Progenitor cell of endocrine pancreas (in vitro differentiated cells): ENCODE results near the gene USP30. TPM values are rescaled to one million over a fixed set of nuclear protein-coding genes. Genes with fewer than 3 reads are reported as not detected.

Source experiments
- DNase-seq: peaks from one replicate; pipeline ENCODE4 v3.0.0; 2021; ENCODE audit warnings: low spot score; ENCODE audit not compliant: unreplicated experiment
- H3K27ac Mint-ChIP-seq: 2 replicates; pipeline ENCODE4 v1.8.0; 2021; ENCODE audit warnings: mild to moderate bottlenecking, moderate library complexity, mixed read lengths
- H3K27me3 Mint-ChIP-seq: 2 replicates; pipeline ENCODE4 v1.8.0; 2021; ENCODE audit warnings: mixed read lengths
- H3K36me3 Mint-ChIP-seq: 2 replicates; pipeline ENCODE4 v1.8.0; 2022; ENCODE audit warnings: mixed read lengths; ENCODE audit not compliant: insufficient read depth
- H3K4me1 Mint-ChIP-seq: 2 replicates; pipeline ENCODE4 v1.8.0; 2021; ENCODE audit warnings: low read depth, mixed read lengths
- H3K4me3 Mint-ChIP-seq: 2 replicates; pipeline ENCODE4 v1.8.0; 2021; ENCODE audit warnings: low read depth, mild to moderate bottlenecking, moderate library complexity, mixed read lengths
- H3K9me3 Mint-ChIP-seq: 2 replicates; pipeline ENCODE4 v1.8.0; 2021; ENCODE audit warnings: low read depth, mixed read lengths
- CTCF ChIP-seq: fragments of 200-600 bp; sonication (generic); IDR thresholded peaks from one replicate; pipeline ENCODE4 v1.5.0; 2021; ENCODE audit warnings: antibody characterized with exemption, mild to moderate bottlenecking; ENCODE audit not compliant: unreplicated experiment
- total RNA-seq: library from RNA; stranded (reverse); gene quantifications from 2 replicates; pipeline ENCODE4 v1.2.1, GENCODE V29; 2021

The USP30 gene
- total RNA-seq, 1 donor from 2014 or later = 23.0 TPM

- Mint-ChIP-seq H3K4me3 (no peak overlapping the region), H3K27ac (peak overlapping the region; percentile 12), H3K9me3 (no peaks in the 10 kb centered on the region), H3K36me3 (peaks cover 1% of the 10 kb centered on the region), H3K27me3 (no peaks in the 10 kb centered on the region), H3K4me1 (peaks cover 17% of the 10 kb centered on the region)
- TF ChIP-seq CTCF = no peak
- no peak for DNase-seq
These were observed 68.2 kb downstream of the USP30 start for GRCh38 chr12:109120557-109120956.

- H3K27ac Mint-ChIP-seq = no peak overlapping the region
- H3K36me3 Mint-ChIP-seq = peaks cover 1% of the 10 kb centered on the region
- TF ChIP-seq CTCF = no peak
- no peaks in the 10 kb centered on the region for H3K27me3 Mint-ChIP-seq
- DNase-seq = no peak
- no peak overlapping the region for H3K4me3 Mint-ChIP-seq
- H3K9me3 Mint-ChIP-seq = no peaks in the 10 kb centered on the region
- H3K4me1 Mint-ChIP-seq = peaks cover 8% of the 10 kb centered on the region
These were observed 69.0 kb downstream of the USP30 start for GRCh38 chr12:109121346-109121880.

GRCh38 chr12:109124878-109125648 lies 72.7 kb downstream of the USP30 start:
- H3K4me3 Mint-ChIP-seq = no peak overlapping the region
- peaks cover 2% of the 10 kb centered on the region for H3K4me1 Mint-ChIP-seq
- no peak for DNase-seq
- no peaks in the 10 kb centered on the region for H3K27me3 Mint-ChIP-seq
- no peak for TF ChIP-seq CTCF
- H3K27ac Mint-ChIP-seq = no peak overlapping the region
- H3K36me3 Mint-ChIP-seq = no peaks in the 10 kb centered on the region
- no peaks in the 10 kb centered on the region for H3K9me3 Mint-ChIP-seq

- H3K4me3 Mint-ChIP-seq = no peak overlapping the region
- H3K36me3 Mint-ChIP-seq = no peaks in the 10 kb centered on the region
- H3K27me3 Mint-ChIP-seq = no peaks in the 10 kb centered on the region
- no peak overlapping the region for H3K27ac Mint-ChIP-seq
- no peak for TF ChIP-seq CTCF
- DNase-seq = no peak
- peaks cover under 1% of the 10 kb centered on the region for H3K4me1 Mint-ChIP-seq
- H3K9me3 Mint-ChIP-seq = no peaks in the 10 kb centered on the region
These were observed 73.4 kb downstream of the USP30 start for GRCh38 chr12:109125791-109126190.

- Mint-ChIP-seq H3K4me1 (peaks cover 2% of the 10 kb centered on the region), H3K4me3 (no peak overlapping the region), H3K27ac (no peak overlapping the region), H3K27me3 (no peaks in the 10 kb centered on the region), H3K36me3 (no peaks in the 10 kb centered on the region), H3K9me3 (no peaks in the 10 kb centered on the region)
- no peak for DNase-seq
- TF ChIP-seq CTCF = no peak
These were observed 74.4 kb downstream of the USP30 start for GRCh38 chr12:109126784-109127183.
